Activated CD4-positive, alpha-beta T cell treated with anti-CD3 and anti-CD28 coated beads for 4 hours (primary cell): ENCODE results near the gene FOLR1.

ENCODE experiments used
- DNase-seq, 2 donors: peaks; one replicate each; pipeline ENCODE4 v3.0.0-alpha.2; 2020

Gene FOLR1

GRCh38 chr11:72236774-72237111 is 44.8 kb downstream of the FOLR1 start:
- DNase-seq, result no peak

GRCh38 chr11:72237112-72237931 is 45.4 kb downstream of the FOLR1 start:
- no peak for DNase-seq

- peak; percentile 26 to 45 for DNase-seq
These were observed 46.1 kb downstream of the FOLR1 start for GRCh38 chr11:72238040-72238450.

DNA sequence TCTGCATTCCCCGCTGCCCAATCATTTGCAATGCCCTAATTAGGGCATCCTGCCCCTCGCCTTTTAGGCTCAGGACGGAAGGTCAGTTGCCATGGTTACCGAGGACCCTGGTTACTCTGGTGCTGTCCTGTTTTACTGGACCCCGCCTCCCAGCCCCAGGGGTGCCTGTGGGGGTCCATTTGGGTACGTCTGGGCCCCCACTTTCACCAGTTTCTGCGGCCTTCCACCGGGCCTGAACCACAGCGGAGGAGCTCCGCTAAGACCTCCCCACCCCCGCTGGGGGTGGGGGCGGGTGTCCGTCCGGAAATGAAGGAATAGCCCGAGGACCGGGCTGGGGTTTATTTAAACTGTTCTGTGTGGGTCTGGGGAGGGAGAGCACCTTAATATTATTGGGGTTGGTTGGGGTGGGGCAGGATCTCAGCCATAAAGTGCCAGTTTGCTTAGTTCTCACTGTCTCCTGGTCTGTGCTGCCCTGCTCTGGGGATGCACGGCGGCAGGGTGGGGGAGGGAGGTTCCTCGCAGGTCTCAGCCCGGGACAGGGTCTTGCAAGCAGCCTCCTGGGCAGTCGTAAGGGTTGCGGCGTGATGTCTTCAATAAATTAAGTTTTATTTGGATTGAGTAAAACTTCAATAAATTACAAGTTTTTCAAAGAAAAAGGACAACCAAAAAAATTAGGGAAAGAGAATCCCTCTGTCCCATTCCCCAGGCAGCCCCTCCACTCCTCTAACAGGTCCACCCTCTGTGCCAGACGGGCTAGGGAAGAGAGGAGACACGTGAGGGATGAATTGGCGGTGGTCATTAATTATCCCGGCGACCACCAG is 46.8 kb downstream of the FOLR1 start:
- no peak for DNase-seq

GRCh38 chr11:72239313-72239848 is 47.4 kb downstream of the FOLR1 start:
- no peak for DNase-seq

- no peak for DNase-seq
These were observed 48.0 kb downstream of the FOLR1 start for GRCh38 chr11:72239849-72240460.

DNA sequence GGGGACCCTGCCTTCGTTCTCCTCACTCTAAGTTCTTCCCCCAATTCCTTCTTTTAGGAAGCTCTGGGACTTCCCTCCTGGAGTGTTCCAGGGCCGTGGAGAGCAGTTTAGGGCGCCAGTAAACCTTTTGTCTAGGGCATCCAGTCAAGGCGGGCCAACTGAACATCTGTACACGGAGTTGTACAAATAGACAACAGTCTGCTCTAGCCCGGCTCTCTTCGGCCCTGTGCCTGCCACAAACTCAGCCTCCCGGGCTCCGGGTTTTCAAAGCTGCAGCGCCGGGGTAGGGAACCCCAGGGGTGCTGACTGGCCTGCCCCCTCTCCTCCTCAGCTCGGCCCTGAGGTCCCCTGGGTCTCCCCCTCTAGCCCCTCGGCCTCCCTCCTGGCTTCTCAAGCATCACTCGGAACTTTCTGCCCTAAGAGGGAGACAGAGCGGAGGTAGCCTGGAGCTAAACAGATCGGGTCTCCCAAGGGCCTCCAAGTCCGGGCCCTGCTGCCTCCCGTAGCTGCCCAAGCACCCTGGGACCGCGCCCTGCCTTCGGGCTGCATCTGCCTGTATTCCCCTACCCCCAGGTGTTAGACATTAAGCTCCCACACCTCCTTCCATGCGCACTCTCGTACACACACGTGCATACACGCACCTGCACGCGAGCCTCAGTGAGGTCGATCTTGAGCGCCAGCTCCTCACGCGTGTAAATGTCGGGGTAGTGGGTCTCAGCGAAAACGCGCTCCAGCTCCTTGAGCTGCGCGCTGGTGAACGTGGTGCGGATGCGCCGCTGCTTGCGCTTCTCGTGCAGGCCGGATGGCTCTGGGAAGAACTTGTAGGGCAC is 48.7 kb downstream of the FOLR1 start:
- no peak for DNase-seq

GRCh38 chr11:72241291-72241781 is 49.4 kb downstream of the FOLR1 start:
- DNase-seq, result no peak

GRCh38 chr11:72242141-72242540 is 50.2 kb downstream of the FOLR1 start:
- no peak for DNase-seq

- DNase-seq, result no peak
These were observed 51.5 kb downstream of the FOLR1 start for GRCh38 chr11:72243173-72244059.

- DNase-seq, result no peak
These were observed 52.1 kb downstream of the FOLR1 start, which contains the start of gene PHOX2A for GRCh38 chr11:72244060-72244360. TSS of gene PHOX2A (minus strand) at chr11:72244176. CDS start at chr11:72244004, 172 bp downstream.

GRCh38 chr11:72244361-72245262 is 52.7 kb downstream of the FOLR1 start:
- no peak for DNase-seq

DNA sequence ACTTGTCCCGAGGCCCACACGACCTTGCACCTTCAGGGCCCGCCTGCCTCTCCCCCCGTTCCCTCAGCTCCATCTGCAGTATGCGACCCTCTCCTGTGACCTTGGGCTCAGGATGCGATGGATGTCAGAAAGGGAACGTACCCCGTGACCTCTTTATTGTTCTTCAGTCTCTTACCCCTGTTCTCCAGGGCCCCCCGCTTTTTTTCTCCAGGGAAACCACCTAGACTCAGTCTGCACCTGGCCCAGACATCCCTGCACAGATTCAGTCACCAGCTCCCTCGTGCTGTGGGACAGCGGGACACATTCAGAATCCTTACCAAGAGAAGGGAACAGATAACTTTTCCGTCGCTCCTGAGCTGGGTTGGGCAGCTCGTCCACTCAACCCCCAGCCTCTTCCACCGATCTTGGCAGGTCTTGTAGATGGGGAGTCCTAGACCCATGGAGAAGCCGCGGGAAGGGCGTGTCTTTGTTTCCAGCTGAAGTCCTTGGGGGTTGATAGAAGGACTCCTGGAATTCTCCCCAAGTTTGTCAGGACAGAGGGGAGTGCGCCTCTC is 53.4 kb downstream of the FOLR1 start:
- DNase-seq, result no peak
